K562 (cell line): ENCODE measurements around the gene AK2. TPM values are rescaled to one million over a fixed set of nuclear protein-coding genes. Genes with fewer than 3 reads are reported as not detected.
A peak's percentile ranks its signal among the peaks of the same experiment; 100 is the strongest.

Experiments used
- ATAC-seq: fragments of 200-7000 bp; cut with Tn5 transposase; 3 replicates; pipeline ENCODE4 v1.9.1; 2020; ENCODE audit warnings: moderate library complexity
- BruUV-seq: library from RNA; stranded (reverse); fragments of 400-500 nt; replicated peaks from 2 replicates; lab custom pipeline; 2021; lab: Mats Ljungman, UMichigan
- CTCF ChIA-PET: fragments of 300-600 bp; formaldehyde crosslinking; extraction: SDS; loops from one replicate; lab custom pipeline; 2021; ENCODE audit warnings: low intra/inter-chr PET ratio; lab: Yijun Ruan, JAX
- POLR2A ChIA-PET: fragments of 300-600, 350-650 bp; sonication (Branson Sonifier 250); formaldehyde crosslinking; extraction: SDS; loops from one replicate; lab custom pipeline; 2021; ENCODE audit warnings: antibody characterized with exemption, inconsistent platforms; lab: Yijun Ruan, JAX
- DNase-seq, 4 experiments: peaks; one replicate each; pipeline versions ENCODE4 v3.0.0 to v3.0.0-alpha.2; 2011 to 2018; ENCODE audit warnings: low spot score in 3 of 4, mixed read lengths in 3 of 4; ENCODE audit errors: extremely low read depth in 1 of 4
- FAIRE-seq: peaks from 2 replicates; lab custom pipeline; 2011; peaks lifted over from hg19 to GRCh38; lab: Jason Lieb, UNC
- H2AFZ ChIP-seq: 2 replicates; pipeline ENCODE4 v1.6.0; 2011; ENCODE audit warnings: low read depth, low read length, control low read depth, inconsistent platforms
- H3K27ac ChIP-seq: fragments of 200-600 bp; 3 replicates; pipeline ENCODE4 v1.8.0; 2011; ENCODE audit warnings: low read depth, mild to moderate bottlenecking, control low read depth, inconsistent platforms, low read length, moderate library complexity, mixed read lengths; ENCODE audit errors: extremely low read depth
- H3K27me3 ChIP-seq, 2 experiments: fragments of 300-600 bp in 1 of 2; 2 replicates in 1 of 2; 3 replicates in 1 of 2; pipeline versions ENCODE4 v1.6.0 to v1.8.0; 2011; ENCODE audit warnings: inconsistent platforms in 2 of 2, low read length in 2 of 2, mild to moderate bottlenecking in 1 of 2, mixed read lengths in 1 of 2, moderate library complexity in 1 of 2; ENCODE audit not compliant: control insufficient read depth in 2 of 2, insufficient read depth in 2 of 2
- H3K36me3 ChIP-seq: fragments of 300-600 bp; 3 replicates; pipeline ENCODE4 v1.8.0; 2011; ENCODE audit warnings: mild to moderate bottlenecking, low read length, inconsistent platforms; ENCODE audit not compliant: control insufficient read depth, insufficient read depth
- H3K4me1 ChIP-seq, 2 experiments: fragments of 200-600 bp in 1 of 2; replicated peaks in 1 of 2; 2 replicates in 1 of 2; 3 replicates in 1 of 2; pipeline versions ENCODE4 v1.5.1 to v1.8.0; 2011; ENCODE audit warnings: inconsistent platforms in 2 of 2, low read length in 2 of 2, mild to moderate bottlenecking in 1 of 2, mixed read lengths in 1 of 2, moderate library complexity in 1 of 2; ENCODE audit not compliant: control insufficient read depth in 2 of 2, insufficient read depth in 2 of 2
- H3K4me2 ChIP-seq: 2 replicates; pipeline ENCODE4 v1.6.1; 2011; ENCODE audit warnings: low read length, control low read depth, inconsistent platforms, mixed read lengths; ENCODE audit not compliant: insufficient read depth
- H3K4me3 ChIP-seq: fragments of 200-600 bp; sonication (generic), shearing (Covaris generic); 2 replicates; pipeline ENCODE4 v1.5.1; 2016; ENCODE audit warnings: control low read depth, inconsistent platforms
- H3K79me2 ChIP-seq: fragments of 200-600 bp; 3 replicates; pipeline ENCODE4 v1.8.0; 2011; ENCODE audit warnings: low read length, inconsistent platforms; ENCODE audit not compliant: control insufficient read depth, insufficient read depth
- H3K9ac ChIP-seq, 2 experiments: 2 replicates each; pipeline versions ENCODE4 v1.6.0 to v1.6.1; 2011; ENCODE audit warnings: low read depth in 2 of 2, low read length in 2 of 2, control low read depth in 1 of 2, inconsistent platforms in 1 of 2, mild to moderate bottlenecking in 1 of 2, mixed read lengths in 1 of 2; ENCODE audit not compliant: insufficient read depth in 1 of 2
- H3K9me1 ChIP-seq: one replicate; pipeline ENCODE4 v1.6.0; 2011; ENCODE audit warnings: inconsistent platforms, mild to moderate bottlenecking, low read length, moderate library complexity; ENCODE audit not compliant: control insufficient read depth, insufficient read depth
- H3K9me3 ChIP-seq: replicated peaks from 2 replicates; pipeline ENCODE4 v1.5.1; 2011; ENCODE audit warnings: low read depth, low read length, inconsistent platforms; ENCODE audit not compliant: control insufficient read depth, insufficient read depth
- H4K20me1 ChIP-seq: replicated peaks from 2 replicates; pipeline ENCODE4 v1.6.1; 2011; ENCODE audit warnings: low read length, inconsistent platforms, mixed read lengths; ENCODE audit not compliant: control insufficient read depth, insufficient read depth
- CHAMP1 ChIP-seq: fragments of 450-650 bp; IDR thresholded peaks from 2 replicates; pipeline ENCODE4 v1.6.1; 2016; ENCODE audit warnings: mild to moderate bottlenecking
- FOXJ3 ChIP-seq: sonication (generic); formaldehyde crosslinking; IDR thresholded peaks from 2 replicates; pipeline ENCODE4 v1.4.0; 2020; ENCODE audit warnings: mild to moderate bottlenecking, missing genetic modification reagents
- GTF2B ChIP-seq: IDR thresholded peaks from 2 replicates; pipeline ENCODE4 v1.6.1; 2011; ENCODE audit not compliant: insufficient read length; ENCODE audit errors: extremely low read depth
- HMG20A ChIP-seq: fragments of 450-650 bp; formaldehyde crosslinking; conservative IDR thresholded peaks from 2 replicates; pipeline ENCODE4 v1.4.0; 2020; ENCODE audit warnings: mild to moderate bottlenecking, mixed read lengths
- MXI1 ChIP-seq: IDR thresholded peaks from 2 replicates; pipeline ENCODE4 v1.6.1; 2011; ENCODE audit warnings: low read depth, mild to moderate bottlenecking, improper control_type of control experiment, low read length
- PHB2 ChIP-seq: fragments of 450-650 bp; IDR thresholded peaks from 2 replicates; pipeline ENCODE4 v1.6.1; 2017; ENCODE audit warnings: low read depth
- PTTG1 ChIP-seq: fragments of 450-650 bp; IDR thresholded peaks from 2 replicates; pipeline ENCODE4 v1.6.1; 2016; ENCODE audit warnings: low read depth, mild to moderate bottlenecking, missing genetic modification characterization, missing compliant biosample characterization
- TAL1 ChIP-seq: fragments of 450-650 bp; IDR thresholded peaks from 2 replicates; pipeline ENCODE4 v1.6.1; 2016; ENCODE audit warnings: mild to moderate bottlenecking
- ZMIZ1 ChIP-seq, 2 experiments: fragments of 150-350 bp in 1 of 2; IDR thresholded peaks; 2 replicates each; pipeline ENCODE4 v1.6.1; 2012 to 2016; ENCODE audit warnings: low read depth in 2 of 2, low read length in 2 of 2, mild to moderate bottlenecking in 1 of 2, moderate library complexity in 1 of 2
- WGBS: fragments of 100-300 bp; shearing (Covaris generic); methylation state at CpG from one replicate; pipeline ENCODE4 v1.1.6; 2016; ENCODE audit warnings: low coverage, mixed read lengths; ENCODE audit not compliant: insufficient coverage; ENCODE audit errors: missing lambda C conversion rate; 5-methylcytosine and 5-hydroxymethylcytosine counted together
- in situ Hi-C: fragments of 300-500 bp; cut with MboI; formaldehyde crosslinking; loops from 4 replicates; pipeline ENCODE4 v1.15.0; 2018; ENCODE audit warnings: inconsistent platforms, mixed read lengths
- intact Hi-C: fragments of 100-400 bp; cut with micrococcal nuclease; formaldehyde crosslinking; loops from 2 replicates; pipeline ENCODE4 v1.14.2; 2022
- polyA plus RNA-seq, 8 experiments: library from polyadenylated mRNA; depleted of rRNA in 4 of 8; stranded (reverse) in 5 of 8; unstranded in 3 of 8; fragments of >200 nt; fragmentation: Nextera tagmentation in 2 of 8; fragmentation: Illumina TruSeq in 1 of 8; extraction: Ambion mirVana in 2 of 8; extraction: Trizol in 1 of 8; gene quantifications; 2 replicates each; pipeline versions ENCODE4 v1.2.1 to v1.2.3, GENCODE V29; 2011 to 2014; ENCODE audit warnings: inconsistent platforms in 1 of 8, missing spikeins in 1 of 8
- total RNA-seq, 7 experiments: library from RNA; depleted of rRNA in 6 of 7; stranded (reverse); fragments of >200 nt in 6 of 7; fragmentation: Illumina TruSeq in 2 of 7; extraction: Trizol in 2 of 7; gene quantifications; 2 replicates each; pipeline versions ENCODE4 v1.2.1 to v1.2.3, GENCODE V29; 2011 to 2021; ENCODE audit warnings: low replicate concordance in 1 of 7
- TF ChIP-seq, protein P1 (sequence below): sonication (generic); formaldehyde crosslinking; IDR thresholded peaks from 2 replicates; pipeline ENCODE4 v1.4.0; 2020; ENCODE audit warnings: mild to moderate bottlenecking, missing genetic modification reagents

AK2 gene
- total and polyA plus RNA-seq, 9 of the 15 experiments (the other 6 are each of a cell fraction or from before 2014, with no cell fraction given), result 105 to 1,050 (median 509) TPM

DNA sequence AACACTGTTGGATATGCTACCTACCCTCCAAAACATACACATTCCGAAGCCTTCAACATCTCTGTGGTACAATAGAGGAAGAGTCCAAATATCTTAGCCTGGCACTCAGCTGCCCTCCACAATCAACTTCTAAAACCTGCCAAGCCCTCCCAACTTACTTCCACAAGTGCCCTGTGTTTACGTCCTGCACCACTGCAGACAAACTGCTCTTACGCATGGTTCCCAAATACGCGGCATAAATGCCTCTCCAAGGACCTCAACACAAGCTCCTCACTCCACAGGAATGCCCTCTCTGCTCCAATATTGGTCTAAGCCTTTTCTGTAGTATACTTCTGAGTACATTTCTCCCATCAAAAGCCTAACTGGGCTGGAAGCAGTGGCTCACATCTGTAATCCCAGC lies 6.8 kb downstream of the AK2 start:
- H3K4me1 ChIP-seq, result peaks cover 0 to 11% of the 10 kb centered on the region in 2 experiments; a peak in 3 of 5 replicates
- no peak for ATAC-seq
- in situ Hi-C loops, result no loop called here
- peaks cover 42% of the 10 kb centered on the region for H4K20me1 ChIP-seq
- FAIRE-seq, result no peak
- peak in 1 of 4 experiments; percentile 4 for DNase-seq
- H3K4me3 ChIP-seq, result no peak overlapping the region
- H3K79me2 ChIP-seq, result peaks cover 93% of the 10 kb centered on the region
- peaks cover 90% of the 10 kb centered on the region for H3K36me3 ChIP-seq
- H2AFZ ChIP-seq, result no peak overlapping the region
- 97% methylated on average over 5 of the region's 5 CpGs for WGBS
- POLR2A ChIA-PET, result interaction anchor here (0.5 to 2.4 kb wide), 6 partner anchors 9 to 604 kb away, joined by 3 to 8 read pairs (median 4); no protein-coding TSS in a partner anchor
- H3K4me2 ChIP-seq, result no peak overlapping the region
- no peaks in the 10 kb centered on the region for H3K27me3 ChIP-seq
- intact Hi-C loops, result no loop called here
- H3K9me3 ChIP-seq, result no peaks in the 10 kb centered on the region
- no peak overlapping the region for H3K27ac ChIP-seq
- no TSS peak for BruUV-seq
- TF ChIP-seq CHAMP1, result no peak
- TF ChIP-seq GTF2B, result no peak
- no peak for TF ChIP-seq HMG20A (CRISPR knock-in tag)
- no peak for TF ChIP-seq PTTG1 (tag)
- TF ChIP-seq FOXJ3 (CRISPR knock-in tag), result no peak
- TF ChIP-seq PHB2, result no peak
- TF ChIP-seq ZMIZ1 (IDR thresholded peaks at IDR 0.05; ENCODE audit: low read depth in 2 of 2, low read length in 2 of 2), result no peak
- TF ChIP-seq, protein P1, sequence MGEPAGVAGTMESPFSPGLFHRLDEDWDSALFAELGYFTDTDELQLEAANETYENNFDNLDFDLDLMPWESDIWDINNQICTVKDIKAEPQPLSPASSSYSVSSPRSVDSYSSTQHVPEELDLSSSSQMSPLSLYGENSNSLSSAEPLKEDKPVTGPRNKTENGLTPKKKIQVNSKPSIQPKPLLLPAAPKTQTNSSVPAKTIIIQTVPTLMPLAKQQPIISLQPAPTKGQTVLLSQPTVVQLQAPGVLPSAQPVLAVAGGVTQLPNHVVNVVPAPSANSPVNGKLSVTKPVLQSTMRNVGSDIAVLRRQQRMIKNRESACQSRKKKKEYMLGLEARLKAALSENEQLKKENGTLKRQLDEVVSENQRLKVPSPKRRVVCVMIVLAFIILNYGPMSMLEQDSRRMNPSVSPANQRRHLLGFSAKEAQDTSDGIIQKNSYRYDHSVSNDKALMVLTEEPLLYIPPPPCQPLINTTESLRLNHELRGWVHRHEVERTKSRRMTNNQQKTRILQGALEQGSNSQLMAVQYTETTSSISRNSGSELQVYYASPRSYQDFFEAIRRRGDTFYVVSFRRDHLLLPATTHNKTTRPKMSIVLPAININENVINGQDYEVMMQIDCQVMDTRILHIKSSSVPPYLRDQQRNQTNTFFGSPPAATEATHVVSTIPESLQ (CRISPR knock-in tag), result no peak
- TF ChIP-seq MXI1, result no peak
- no peak for TF ChIP-seq TAL1
- CTCF ChIA-PET, result no interaction called here
- no peaks in the 10 kb centered on the region for H3K9me1 ChIP-seq
- no peak overlapping the region for H3K9ac ChIP-seq
